ENCODE measurements around the gene OIP5. TPM values are rescaled to one million over a fixed set of nuclear protein-coding genes. Genes with fewer than 3 reads are reported as not detected.

Gene OIP5
- total and polyA plus RNA-seq, 2 of the 4 experiments (the other 2 are of a cell fraction): 4.1 to 5.5 TPM

GRCh38 chr15:41377978-41378377, 45.6 kb upstream of the OIP5 start (continued):
- TF ChIP-seq, protein P1, sequence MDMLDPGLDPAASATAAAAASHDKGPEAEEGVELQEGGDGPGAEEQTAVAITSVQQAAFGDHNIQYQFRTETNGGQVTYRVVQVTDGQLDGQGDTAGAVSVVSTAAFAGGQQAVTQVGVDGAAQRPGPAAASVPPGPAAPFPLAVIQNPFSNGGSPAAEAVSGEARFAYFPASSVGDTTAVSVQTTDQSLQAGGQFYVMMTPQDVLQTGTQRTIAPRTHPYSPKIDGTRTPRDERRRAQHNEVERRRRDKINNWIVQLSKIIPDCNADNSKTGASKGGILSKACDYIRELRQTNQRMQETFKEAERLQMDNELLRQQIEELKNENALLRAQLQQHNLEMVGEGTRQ (IDR thresholded peaks at IDR 0.05; ENCODE audit: low read depth, low read length): no peak

- H2AK5ac ChIP-seq (ENCODE audit: low read depth, low read length): no peak overlapping the region
- H2AK9ac ChIP-seq (replicated peaks; ENCODE audit: low read depth, low read length, poor library complexity): no peak overlapping the region
- H4K91ac ChIP-seq (ENCODE audit: insufficient read depth, low read depth, low read length): no peak overlapping the region
- H3K27me3 ChIP-seq (ENCODE audit: control insufficient read depth, insufficient read depth, low read length): no peaks in the 10 kb centered on the region
- H3K4me2 ChIP-seq (ENCODE audit: low read depth, low read length): no peak overlapping the region
- no CpG with 5 or more reads among the region's 3 CpGs for WGBS, 2 experiments (ENCODE audit: extremely low coverage in 2 of 2, insufficient read length in 1 of 2)
- intact Hi-C loops (cut with micrococcal nuclease): loop anchor here (10.0 kb wide), 1 partner anchor 1183 kb away; no protein-coding TSS in a partner anchor
- no peak overlapping the region for H2BK120ac ChIP-seq (ENCODE audit: low read depth, low read length)
- H3K56ac ChIP-seq (ENCODE audit: extremely low read depth, insufficient read depth, low read length): no peak overlapping the region
- no peak overlapping the region for H4K5ac ChIP-seq (ENCODE audit: low read depth, low read length)
- no peak overlapping the region for H3K14ac ChIP-seq (replicated peaks; ENCODE audit: low read depth, low read length)
- no TSS peak for BruUV-seq (replicated peaks)
- peaks cover 2% of the 10 kb centered on the region; the same call in 1 of the 2 replicates for H3K9me1 ChIP-seq (ENCODE audit: insufficient read depth, low read length)
- dilution Hi-C loops (cut with HindIII; ENCODE audit: low sequenced_read_pairs, unreplicated experiment): no loop called here
- no peak overlapping the region for H3K4me3 ChIP-seq (ENCODE audit: insufficient read depth, low read depth, low read length)
- no peak overlapping the region for H3K18ac ChIP-seq (ENCODE audit: low read depth, low read length)
- no peak overlapping the region for H2BK15ac ChIP-seq (ENCODE audit: low read depth, low read length)
- peaks cover 10% of the 10 kb centered on the region for H3K36me3 ChIP-seq (ENCODE audit: control insufficient read depth, insufficient read depth, low read length)
- H3K27ac ChIP-seq (ENCODE audit: insufficient read depth, low read length): no peak overlapping the region
- H2BK5ac ChIP-seq (ENCODE audit: low read depth, low read length, poor library complexity, severe bottlenecking): no peak overlapping the region
- peak overlapping the region; percentile 11 for H2AFZ ChIP-seq (replicated peaks; ENCODE audit: low read length, poor library complexity)
- H3K4me1 ChIP-seq (ENCODE audit: control insufficient read depth, insufficient read depth, low read length): no peaks in the 10 kb centered on the region
- peaks cover 3% of the 10 kb centered on the region; the same call in 1 of the 2 replicates for H4K20me1 ChIP-seq (ENCODE audit: insufficient read depth, low read length)
- no peak overlapping the region for H2BK20ac ChIP-seq (ENCODE audit: low read depth, low read length)
- H3K23ac ChIP-seq (ENCODE audit: low read depth, low read length): no peak overlapping the region
- CTCF ChIA-PET: interaction anchor here (1.4 kb wide), 1 partner anchor 16 kb away, joined by 3 read pairs; no protein-coding TSS in a partner anchor
- no peak overlapping the region for H4K8ac ChIP-seq (ENCODE audit: low read depth in 2 of 2, low read length in 2 of 2)
- POLR2A ChIA-PET (ENCODE audit: unreplicated experiment): no interaction called here
- DNase-seq: no peak
- H3K9me3 ChIP-seq (ENCODE audit: control insufficient read depth, insufficient read depth, low read length): no peaks in the 10 kb centered on the region
- no peak for ATAC-seq (ENCODE audit: low read depth)
- in situ Hi-C loops (cut with MboI; ENCODE audit: low sequenced_read_pairs): no loop called here
- H3K4ac ChIP-seq (ENCODE audit: low read depth, low read length): no peak overlapping the region
- no peak overlapping the region for H3K9ac ChIP-seq (ENCODE audit: low read depth, low read length)
- peaks cover 9 to 11% of the 10 kb centered on the region in 2 experiments; a peak in 3 of 4 replicates for H3K79me1 ChIP-seq (ENCODE audit: low read depth in 1 of 2, low read length in 2 of 2)
- TF ChIP-seq FOS (IDR thresholded peaks at IDR 0.05; ENCODE audit: low read depth, low read length) (no peak), MAZ (IDR thresholded peaks at IDR 0.05; ENCODE audit: borderline replicate concordance, low read depth, low read length) (no peak), CHD1 (IDR thresholded peaks at IDR 0.05; ENCODE audit: low read depth, low read length) (no peak), MXI1 (IDR thresholded peaks at IDR 0.05; ENCODE audit: borderline replicate concordance, low read depth, low read length) (no peak), RAD21 (IDR thresholded peaks at IDR 0.05; ENCODE audit: low read length) (no peak), POLR2A (IDR thresholded peaks at IDR 0.05; ENCODE audit: low read depth, low read length) (no peak), MAFK (IDR thresholded peaks at IDR 0.05; ENCODE audit: low read depth, low read length) (no peak), BHLHE40 (IDR thresholded peaks at IDR 0.05; ENCODE audit: low read depth, low read length) (no peak), RFX5 (IDR thresholded peaks at IDR 0.05; ENCODE audit: low read depth, low read length) (no peak), CTCF (conservative IDR thresholded peaks at IDR 0.05; ENCODE audit: low read depth, low read length) (no peak), ELK1 (IDR thresholded peaks at IDR 0.05; ENCODE audit: borderline replicate concordance, low read depth, low read length) (no peak), NFE2L2 (IDR thresholded peaks at IDR 0.05; ENCODE audit: low read depth, low read length) (no peak)
- TF ChIP-seq, protein P1 (IDR thresholded peaks at IDR 0.05; ENCODE audit: low read depth, low read length): no peak
Measured at GRCh38 chr15:41367418-41367817, 35.0 kb upstream of the OIP5 start.
